Measurements from ENCODE around the gene CCDC50. TPM values are rescaled to one million over a fixed set of nuclear protein-coding genes. Genes with fewer than 3 reads are reported as not detected.

Gene CCDC50
- total RNA-seq, 1 experiment from 2014 or later, result 106 TPM

- no peaks in the 10 kb centered on the region for H3K79me2 ChIP-seq (ENCODE audit: low read depth)
- ChIA-PET POLR2A (ENCODE audit: unreplicated experiment) (no interaction called here), CTCF (no interaction called here)
- intact Hi-C loops (cut with micrococcal nuclease; ENCODE audit: unreplicated experiment), result loop anchor here (5.0 kb wide), 2 partner anchors 141 to 241 kb away; no protein-coding TSS in a partner anchor
- no peak overlapping the region for H3K4me2 ChIP-seq
- H4K20me1 ChIP-seq (ENCODE audit: insufficient read depth), result no peaks in the 10 kb centered on the region
- H3K9me3 ChIP-seq (ENCODE audit: insufficient read depth, low read depth), result no peaks in the 10 kb centered on the region
- no peak overlapping the region for H2AFZ ChIP-seq
- peaks cover 42% of the 10 kb centered on the region; the same call in 1 of the 2 replicates for H3K36me3 ChIP-seq (ENCODE audit: low read depth)
- no peaks in the 10 kb centered on the region for H3K9me2 ChIP-seq (ENCODE audit: insufficient read depth)
- H3K27ac ChIP-seq, result no peak overlapping the region
- BruUV-seq (replicated peaks), result no TSS peak
- no peak overlapping the region for H3K4me3 ChIP-seq
- H3K4me1 ChIP-seq (replicated peaks; ENCODE audit: insufficient read depth), result no peaks in the 10 kb centered on the region
- H3K27me3 ChIP-seq (ENCODE audit: insufficient read depth, low read depth), result no peaks in the 10 kb centered on the region
- no peaks in the 10 kb centered on the region for H3F3A ChIP-seq (ENCODE audit: insufficient read depth, low read depth)
- TF ChIP-seq CTCF (conservative IDR thresholded peaks at IDR 0.05), result no peak
- TF ChIP-seq EZH2 (IDR thresholded peaks at IDR 0.05; ENCODE audit: low read depth), result no peak
- no peak for DNase-seq
Measured at GRCh38 chr3:191378142-191378812, 49.1 kb downstream of the CCDC50 start.

GRCh38 chr3:191379446-191379845 lies 50.3 kb downstream of the CCDC50 start:
- Histone ChIP-seq H2AFZ (no peak overlapping the region), H3K27ac (no peak overlapping the region), H4K20me1 (ENCODE audit: insufficient read depth) (no peaks in the 10 kb centered on the region), H3K9me2 (ENCODE audit: insufficient read depth) (no peaks in the 10 kb centered on the region), H3K27me3 (ENCODE audit: insufficient read depth, low read depth) (no peaks in the 10 kb centered on the region), H3F3A (ENCODE audit: insufficient read depth, low read depth) (no peaks in the 10 kb centered on the region), H3K4me1 (replicated peaks; ENCODE audit: insufficient read depth) (no peaks in the 10 kb centered on the region), H3K4me3 (no peak overlapping the region), H3K9me3 (ENCODE audit: insufficient read depth, low read depth) (no peaks in the 10 kb centered on the region), H3K36me3 (ENCODE audit: low read depth) (peaks cover 34% of the 10 kb centered on the region; the same call in 1 of the 2 replicates), H3K4me2 (no peak overlapping the region), H3K79me2 (ENCODE audit: low read depth) (no peaks in the 10 kb centered on the region)
- TF ChIP-seq CTCF (conservative IDR thresholded peaks at IDR 0.05) (no peak), EZH2 (IDR thresholded peaks at IDR 0.05; ENCODE audit: low read depth) (no peak)
- POLR2A ChIA-PET (ENCODE audit: unreplicated experiment), result no interaction called here
- BruUV-seq (replicated peaks), result no TSS peak
- intact Hi-C loops (cut with micrococcal nuclease; ENCODE audit: unreplicated experiment), result loop anchor here (5.0 kb wide), 2 partner anchors 142 to 242 kb away; no protein-coding TSS in a partner anchor
- CTCF ChIA-PET, result no interaction called here
- no peak for DNase-seq

- H3K27ac ChIP-seq, result no peak overlapping the region
- ChIA-PET POLR2A (ENCODE audit: unreplicated experiment) (no interaction called here), CTCF (interaction anchor here (0.6 kb wide), 1 partner anchor 17 kb away, joined by 5 read pairs; no protein-coding TSS in a partner anchor)
- intact Hi-C loops (cut with micrococcal nuclease; ENCODE audit: unreplicated experiment), result loop anchor here (10.0 kb wide), 1 partner anchor 675 kb away; no protein-coding TSS in a partner anchor
- H2AFZ ChIP-seq, result no peak overlapping the region
- H3K79me2 ChIP-seq (ENCODE audit: low read depth), result no peaks in the 10 kb centered on the region
- no peak for DNase-seq
- H3K4me2 ChIP-seq, result no peak overlapping the region
- no TSS peak for BruUV-seq (replicated peaks)
- no peaks in the 10 kb centered on the region for H3K4me1 ChIP-seq (replicated peaks; ENCODE audit: insufficient read depth)
- H3K9me3 ChIP-seq (ENCODE audit: insufficient read depth, low read depth), result no peaks in the 10 kb centered on the region
- H4K20me1 ChIP-seq (ENCODE audit: insufficient read depth), result no peaks in the 10 kb centered on the region
- TF ChIP-seq CTCF (conservative IDR thresholded peaks at IDR 0.05) (no peak), EZH2 (IDR thresholded peaks at IDR 0.05; ENCODE audit: low read depth) (no peak)
- no peak overlapping the region for H3K4me3 ChIP-seq
- H3K9me2 ChIP-seq (ENCODE audit: insufficient read depth), result no peaks in the 10 kb centered on the region
- peaks cover 34% of the 10 kb centered on the region; the same call in 1 of the 2 replicates for H3K36me3 ChIP-seq (ENCODE audit: low read depth)
- no peaks in the 10 kb centered on the region for H3F3A ChIP-seq (ENCODE audit: insufficient read depth, low read depth)
- H3K27me3 ChIP-seq (ENCODE audit: insufficient read depth, low read depth), result no peaks in the 10 kb centered on the region
Measured at GRCh38 chr3:191380001-191380400, 50.8 kb downstream of the CCDC50 start.

All from PC-9 (cell line).